Neural cell (in vitro differentiated cells): ENCODE results near the gene CLEC5A. TPM values are rescaled to one million over a fixed set of nuclear protein-coding genes. Genes with fewer than 3 reads are reported as not detected.
"Not testable (repeated sequence)": the region's sequence is repeated elsewhere in the genome, so short reads cannot be mapped to it uniquely, and the experiment has no call there.

Source experiments
- H2AFZ ChIP-seq: fragments of 200-600, 300-800 bp; sonication (generic), shearing (Covaris generic); 2 replicates; pipeline ENCODE4 v1.6.0; 2014; ENCODE audit warnings: low read depth, mild to moderate bottlenecking, antibody characterized with exemption, low read length, moderate library complexity
- H3F3A ChIP-seq: fragments of 200-600 bp; shearing (Covaris generic); 2 replicates; pipeline ENCODE4 v1.6.1; 2016; ENCODE audit warnings: mild to moderate bottlenecking, moderate library complexity, mixed read lengths, antibody characterized with exemption, low read length; ENCODE audit not compliant: insufficient read depth, poor library complexity, severe bottlenecking
- H3K27ac ChIP-seq: fragments of 200-600, 300-800 bp; sonication (generic), shearing (Covaris generic); 2 replicates; pipeline ENCODE4 v1.5.1; 2014; ENCODE audit warnings: mild to moderate bottlenecking, low read length, moderate library complexity
- H3K27me3 ChIP-seq: fragments of 300-800, 200-600 bp; sonication (generic), shearing (Covaris generic); 2 replicates; pipeline ENCODE4 v1.6.0; 2014; ENCODE audit warnings: mild to moderate bottlenecking, low read depth, low read length, moderate library complexity; ENCODE audit not compliant: insufficient read depth
- H3K36me3 ChIP-seq: fragments of 300-800, 200-600 bp; sonication (generic), shearing (Covaris generic); 2 replicates; pipeline ENCODE4 v1.5.1; 2014; ENCODE audit warnings: mild to moderate bottlenecking, antibody characterized with exemption, low read length, moderate library complexity; ENCODE audit not compliant: insufficient read depth
- H3K4me2 ChIP-seq: fragments of 300-800, 200-600 bp; sonication (generic), shearing (Covaris generic); 2 replicates; pipeline ENCODE4 v1.6.0; 2014; ENCODE audit warnings: mild to moderate bottlenecking, low read length
- H3K4me3 ChIP-seq: fragments of 300-800, 200-600 bp; sonication (generic), shearing (Covaris generic); 2 replicates; pipeline ENCODE4 v1.5.1; 2014; ENCODE audit warnings: mild to moderate bottlenecking, low read length, moderate library complexity
- H3K79me2 ChIP-seq: fragments of 200-600 bp; shearing (Covaris generic); replicated peaks from 2 replicates; pipeline ENCODE4 v1.6.0; 2014; ENCODE audit warnings: mild to moderate bottlenecking, low read length, moderate library complexity; ENCODE audit not compliant: insufficient read depth
- H3K9ac ChIP-seq: fragments of 300-800, 200-600 bp; sonication (generic), shearing (Covaris generic); 2 replicates; pipeline ENCODE4 v1.6.1; 2016; ENCODE audit warnings: mild to moderate bottlenecking, low read length, mixed read lengths
- H3K9me2 ChIP-seq: fragments of 200-600 bp; shearing (Covaris generic); 2 replicates; pipeline ENCODE4 v1.6.1; 2016; ENCODE audit warnings: mild to moderate bottlenecking, low read length, mixed read lengths; ENCODE audit not compliant: insufficient read depth
- H3K9me3 ChIP-seq: fragments of 200-600, 300-800 bp; sonication (generic), shearing (Covaris generic); 2 replicates; pipeline ENCODE4 v1.6.1; 2016; ENCODE audit warnings: mild to moderate bottlenecking, mixed run types, low read length, moderate library complexity, mixed read lengths
- H4K20me1 ChIP-seq: fragments of 200-600 bp; shearing (Covaris generic); 2 replicates; pipeline ENCODE4 v1.6.1; 2016; ENCODE audit warnings: mild to moderate bottlenecking, mixed run types; ENCODE audit not compliant: insufficient read depth
- EP300 ChIP-seq: fragments of 450-650 bp; conservative IDR thresholded peaks from 2 replicates; pipeline ENCODE4 v1.6.1; 2014; ENCODE audit warnings: antibody characterized with exemption, mild to moderate bottlenecking, moderate library complexity; ENCODE audit not compliant: poor library complexity, severe bottlenecking
- EZH2 ChIP-seq: fragments of 200-600, 300-800 bp; shearing (Covaris generic), sonication (generic); IDR thresholded peaks from 2 replicates; pipeline ENCODE4 v1.6.1; 2014; ENCODE audit warnings: antibody characterized with exemption, low read length, borderline replicate concordance, mild to moderate bottlenecking; ENCODE audit not compliant: insufficient read depth, poor library complexity, severe bottlenecking
- POLR2AphosphoS5 ChIP-seq: IDR thresholded peaks from 2 replicates; pipeline ENCODE4 v1.6.1; 2012
- RAD21 ChIP-seq: fragments of 450-650 bp; conservative IDR thresholded peaks from 2 replicates; pipeline ENCODE4 v1.6.1; 2014; ENCODE audit warnings: antibody characterized with exemption, mild to moderate bottlenecking, moderate library complexity
- SMC3 ChIP-seq: fragments of 450-650 bp; conservative IDR thresholded peaks from 2 replicates; pipeline ENCODE4 v1.6.1; 2014; ENCODE audit warnings: antibody characterized with exemption, mild to moderate bottlenecking, moderate library complexity; ENCODE audit not compliant: poor library complexity
- polyA plus RNA-seq: library from polyadenylated mRNA; depleted of rRNA; stranded (reverse); fragments of >200 nt; gene quantifications from 2 replicates; pipeline ENCODE4 v1.2.3, GENCODE V29; 2014
- TF ChIP-seq, protein P1 (sequence below): IDR thresholded peaks from 2 replicates; pipeline ENCODE4 v1.6.1; 2012; ENCODE audit warnings: borderline replicate concordance
- TF ChIP-seq, protein P2 (sequence below): fragments of 450-650 bp; IDR thresholded peaks from 2 replicates; pipeline ENCODE4 v1.5.1; 2014; ENCODE audit warnings: antibody characterized with exemption, mild to moderate bottlenecking, moderate library complexity; ENCODE audit not compliant: poor library complexity, severe bottlenecking

CLEC5A gene
- polyA plus RNA-seq, 1 donor from 2014 or later: not detected

DNA sequence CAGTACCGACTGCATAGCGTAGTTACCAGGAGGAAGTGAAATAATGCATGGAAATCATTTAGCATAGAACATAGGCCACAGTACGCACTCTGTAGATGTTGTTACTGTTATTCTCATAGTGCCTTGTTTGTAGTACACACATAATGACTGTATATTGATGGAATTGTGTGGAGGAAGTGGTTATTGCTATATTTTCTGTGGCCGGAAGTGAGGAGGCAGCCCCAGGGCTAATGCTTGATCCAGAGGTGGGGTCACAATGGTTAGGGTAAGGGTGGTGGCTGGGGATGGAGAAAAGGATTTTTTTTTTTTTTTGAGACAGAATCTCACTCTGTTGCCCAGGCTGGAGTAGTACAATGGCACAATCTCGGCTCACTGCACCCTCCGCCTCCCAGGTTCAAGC, 44.4 kb upstream of the CLEC5A start:
- TF ChIP-seq, protein P1, sequence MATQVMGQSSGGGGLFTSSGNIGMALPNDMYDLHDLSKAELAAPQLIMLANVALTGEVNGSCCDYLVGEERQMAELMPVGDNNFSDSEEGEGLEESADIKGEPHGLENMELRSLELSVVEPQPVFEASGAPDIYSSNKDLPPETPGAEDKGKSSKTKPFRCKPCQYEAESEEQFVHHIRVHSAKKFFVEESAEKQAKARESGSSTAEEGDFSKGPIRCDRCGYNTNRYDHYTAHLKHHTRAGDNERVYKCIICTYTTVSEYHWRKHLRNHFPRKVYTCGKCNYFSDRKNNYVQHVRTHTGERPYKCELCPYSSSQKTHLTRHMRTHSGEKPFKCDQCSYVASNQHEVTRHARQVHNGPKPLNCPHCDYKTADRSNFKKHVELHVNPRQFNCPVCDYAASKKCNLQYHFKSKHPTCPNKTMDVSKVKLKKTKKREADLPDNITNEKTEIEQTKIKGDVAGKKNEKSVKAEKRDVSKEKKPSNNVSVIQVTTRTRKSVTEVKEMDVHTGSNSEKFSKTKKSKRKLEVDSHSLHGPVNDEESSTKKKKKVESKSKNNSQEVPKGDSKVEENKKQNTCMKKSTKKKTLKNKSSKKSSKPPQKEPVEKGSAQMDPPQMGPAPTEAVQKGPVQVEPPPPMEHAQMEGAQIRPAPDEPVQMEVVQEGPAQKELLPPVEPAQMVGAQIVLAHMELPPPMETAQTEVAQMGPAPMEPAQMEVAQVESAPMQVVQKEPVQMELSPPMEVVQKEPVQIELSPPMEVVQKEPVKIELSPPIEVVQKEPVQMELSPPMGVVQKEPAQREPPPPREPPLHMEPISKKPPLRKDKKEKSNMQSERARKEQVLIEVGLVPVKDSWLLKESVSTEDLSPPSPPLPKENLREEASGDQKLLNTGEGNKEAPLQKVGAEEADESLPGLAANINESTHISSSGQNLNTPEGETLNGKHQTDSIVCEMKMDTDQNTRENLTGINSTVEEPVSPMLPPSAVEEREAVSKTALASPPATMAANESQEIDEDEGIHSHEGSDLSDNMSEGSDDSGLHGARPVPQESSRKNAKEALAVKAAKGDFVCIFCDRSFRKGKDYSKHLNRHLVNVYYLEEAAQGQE: no peak
- TF ChIP-seq RAD21: no peak
- TF ChIP-seq EZH2: no peak
- TF ChIP-seq, protein P2, sequence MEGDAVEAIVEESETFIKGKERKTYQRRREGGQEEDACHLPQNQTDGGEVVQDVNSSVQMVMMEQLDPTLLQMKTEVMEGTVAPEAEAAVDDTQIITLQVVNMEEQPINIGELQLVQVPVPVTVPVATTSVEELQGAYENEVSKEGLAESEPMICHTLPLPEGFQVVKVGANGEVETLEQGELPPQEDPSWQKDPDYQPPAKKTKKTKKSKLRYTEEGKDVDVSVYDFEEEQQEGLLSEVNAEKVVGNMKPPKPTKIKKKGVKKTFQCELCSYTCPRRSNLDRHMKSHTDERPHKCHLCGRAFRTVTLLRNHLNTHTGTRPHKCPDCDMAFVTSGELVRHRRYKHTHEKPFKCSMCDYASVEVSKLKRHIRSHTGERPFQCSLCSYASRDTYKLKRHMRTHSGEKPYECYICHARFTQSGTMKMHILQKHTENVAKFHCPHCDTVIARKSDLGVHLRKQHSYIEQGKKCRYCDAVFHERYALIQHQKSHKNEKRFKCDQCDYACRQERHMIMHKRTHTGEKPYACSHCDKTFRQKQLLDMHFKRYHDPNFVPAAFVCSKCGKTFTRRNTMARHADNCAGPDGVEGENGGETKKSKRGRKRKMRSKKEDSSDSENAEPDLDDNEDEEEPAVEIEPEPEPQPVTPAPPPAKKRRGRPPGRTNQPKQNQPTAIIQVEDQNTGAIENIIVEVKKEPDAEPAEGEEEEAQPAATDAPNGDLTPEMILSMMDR: no peak
- no peak for TF ChIP-seq SMC3
- TF ChIP-seq EP300: no peak
- no peak for TF ChIP-seq POLR2AphosphoS5
- Histone ChIP-seq H4K20me1 (no peaks in the 10 kb centered on the region), H3K9ac (no peak overlapping the region), H3F3A (no peaks in the 10 kb centered on the region), H3K36me3 (no peaks in the 10 kb centered on the region), H3K4me2 (no peak overlapping the region), H3K79me2 (no peaks in the 10 kb centered on the region), H3K9me2 (no peaks in the 10 kb centered on the region), H3K4me3 (no peak overlapping the region), H3K27ac (no peak overlapping the region), H3K27me3 (no peaks in the 10 kb centered on the region), H3K9me3 (no peaks in the 10 kb centered on the region), H2AFZ (no peak overlapping the region)

GRCh38 chr7:141990011-141990725, 43.4 kb upstream of the CLEC5A start:
- H3K9ac ChIP-seq: no peak overlapping the region
- no peak overlapping the region for H2AFZ ChIP-seq
- TF ChIP-seq, protein P2: no peak
- TF ChIP-seq EP300 (no peak), RAD21 (no peak), SMC3 (no peak)
- TF ChIP-seq, protein P1: no peak
- no peak overlapping the region for H3K4me2 ChIP-seq
- no peak overlapping the region for H3K27ac ChIP-seq
- H3K4me3 ChIP-seq: no peak overlapping the region
- no peaks in the 10 kb centered on the region for H3K27me3 ChIP-seq
- H3K36me3 ChIP-seq: no peaks in the 10 kb centered on the region
- H3K9me3 ChIP-seq: no peaks in the 10 kb centered on the region
- no peaks in the 10 kb centered on the region for H3K9me2 ChIP-seq
- H4K20me1 ChIP-seq: no peaks in the 10 kb centered on the region
- no peaks in the 10 kb centered on the region for H3F3A ChIP-seq
- H3K79me2 ChIP-seq: no peaks in the 10 kb centered on the region

GRCh38 chr7:141987803-141988202, 41.0 kb upstream of the CLEC5A start:
- H4K20me1 ChIP-seq, H3K79me2 ChIP-seq, H3K36me3 ChIP-seq, H3K9ac ChIP-seq, H3K9me2 ChIP-seq, H2AFZ ChIP-seq, H3F3A ChIP-seq, H3K9me3 ChIP-seq, H3K4me2 ChIP-seq, H3K4me3 ChIP-seq, H3K27me3 ChIP-seq, H3K27ac ChIP-seq: not testable (repeated sequence)
